COLO668 (cell line): ENCODE measurements around the gene UGT1A8.

Experiments used
- DNase-seq: peaks from one replicate; lab custom pipeline; 2025; ENCODE audit not compliant: unreplicated experiment; lab: John Stamatoyannopoulos, UW

UGT1A8 gene

GRCh38 chr2:233758141-233758540, 140.7 kb downstream of the UGT1A8 start:
- no peak for DNase-seq

GRCh38 chr2:233758849-233759248, 141.4 kb downstream of the UGT1A8 start:
- DNase-seq, result no peak

GRCh38 chr2:233760043-233760442, 142.6 kb downstream of the UGT1A8 start, which contains the start of gene UGT1A1:
TSS of gene UGT1A1 (plus strand) at chr2:233760270. CDS start at chr2:233760288, 18 bp downstream.
- DNase-seq, result no peak

- no peak for DNase-seq
These were observed 143.8 kb downstream of the UGT1A8 start for GRCh38 chr2:233761040-233761769.

- DNase-seq, result no peak
These were observed 146.8 kb downstream of the UGT1A8 start for GRCh38 chr2:233764264-233764663.

GRCh38 chr2:233764761-233765160, 147.3 kb downstream of the UGT1A8 start:
- no peak for DNase-seq

- no peak for DNase-seq
These were observed 149.0 kb downstream of the UGT1A8 start for GRCh38 chr2:233766416-233766815.

GRCh38 chr2:233768076-233768475, 150.6 kb downstream of the UGT1A8 start:
- DNase-seq, result no peak

- DNase-seq, result no peak
These were observed 151.8 kb downstream of the UGT1A8 start for GRCh38 chr2:233769260-233769659.

- no peak for DNase-seq
These were observed 154.7 kb downstream of the UGT1A8 start for GRCh38 chr2:233772153-233772552.

GRCh38 chr2:233772583-233772982, 155.2 kb downstream of the UGT1A8 start:
- no peak for DNase-seq

- DNase-seq, result no peak
These were observed 156.4 kb downstream of the UGT1A8 start for GRCh38 chr2:233773854-233774253.

- no peak for DNase-seq
These were observed 158.0 kb downstream of the UGT1A8 start for GRCh38 chr2:233775414-233775813.

- DNase-seq, result no peak
These were observed 160.6 kb downstream of the UGT1A8 start, which contains the start of gene MROH2A for GRCh38 chr2:233778030-233778429. TSS of gene MROH2A (plus strand) at chr2:233778330. CDS start at chr2:233779359, 1,029 bp downstream.

- no peak for DNase-seq
These were observed 162.3 kb downstream of the UGT1A8 start for GRCh38 chr2:233779722-233780121.

- no peak for DNase-seq
These were observed 163.3 kb downstream of the UGT1A8 start for GRCh38 chr2:233780771-233781170.

GRCh38 chr2:233789554-233789953, 172.1 kb downstream of the UGT1A8 start:
- no peak for DNase-seq

GRCh38 chr2:233791151-233791882, 173.9 kb downstream of the UGT1A8 start:
- no peak for DNase-seq

GRCh38 chr2:233791883-233792329, 174.5 kb downstream of the UGT1A8 start:
- DNase-seq, result no peak

- DNase-seq, result no peak
These were observed 175.3 kb downstream of the UGT1A8 start for GRCh38 chr2:233792720-233793119.

- no peak for DNase-seq
These were observed 176.2 kb downstream of the UGT1A8 start for GRCh38 chr2:233793465-233794127.
